ENCODE measurements around the gene ZBTB24. TPM values are rescaled to one million over a fixed set of nuclear protein-coding genes. Genes with fewer than 3 reads are reported as not detected.
A peak's percentile ranks its signal among the peaks of the same experiment; 100 is the strongest.
"Not testable (repeated sequence)": the region's sequence is repeated elsewhere in the genome, so short reads cannot be mapped to it uniquely, and the experiment has no call there.

ZBTB24 gene
- total RNA-seq, 1 donor from 2014 or later: 2.6 TPM

DNA sequence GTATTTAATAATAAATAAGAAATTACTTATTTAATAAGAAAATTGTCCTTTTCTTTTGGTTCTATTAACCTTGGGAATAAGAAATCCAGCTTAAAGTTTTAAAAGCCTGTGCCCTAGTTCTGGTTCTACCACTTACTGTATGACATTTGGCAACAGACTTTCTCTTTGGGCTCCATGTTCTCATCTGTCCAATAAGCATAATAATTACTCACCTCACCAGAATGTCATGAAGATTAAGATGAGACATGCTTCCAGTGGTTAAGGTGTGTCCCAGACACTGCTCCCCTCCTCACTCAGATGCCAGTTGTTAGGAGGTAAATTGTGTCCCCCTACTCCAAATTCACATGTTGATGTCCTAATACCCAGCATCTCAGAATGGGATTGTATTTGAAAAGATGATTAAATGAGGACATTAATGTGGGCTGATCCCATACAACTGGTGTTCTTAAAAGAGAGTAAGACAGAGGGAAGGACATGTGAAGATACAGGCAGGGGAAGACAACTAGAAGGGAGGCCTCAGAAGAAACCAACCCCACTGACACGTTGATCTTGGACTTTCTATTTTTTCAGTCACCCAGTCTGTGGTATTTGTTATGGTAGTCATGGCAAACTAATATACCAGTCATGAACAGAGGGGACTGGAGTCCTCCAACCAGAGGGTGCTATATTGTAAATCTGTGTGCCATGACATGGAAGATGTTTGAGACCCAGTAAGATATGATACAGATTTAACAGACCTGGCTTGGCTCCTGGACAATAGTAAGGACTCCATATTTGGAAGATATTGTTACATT, 21.1 kb downstream of the ZBTB24 start:
- intact Hi-C loops (cut with micrococcal nuclease): no loop called here
- no peak overlapping the region for H3K27ac ChIP-seq (replicated peaks)
- TF ChIP-seq, protein P1, sequence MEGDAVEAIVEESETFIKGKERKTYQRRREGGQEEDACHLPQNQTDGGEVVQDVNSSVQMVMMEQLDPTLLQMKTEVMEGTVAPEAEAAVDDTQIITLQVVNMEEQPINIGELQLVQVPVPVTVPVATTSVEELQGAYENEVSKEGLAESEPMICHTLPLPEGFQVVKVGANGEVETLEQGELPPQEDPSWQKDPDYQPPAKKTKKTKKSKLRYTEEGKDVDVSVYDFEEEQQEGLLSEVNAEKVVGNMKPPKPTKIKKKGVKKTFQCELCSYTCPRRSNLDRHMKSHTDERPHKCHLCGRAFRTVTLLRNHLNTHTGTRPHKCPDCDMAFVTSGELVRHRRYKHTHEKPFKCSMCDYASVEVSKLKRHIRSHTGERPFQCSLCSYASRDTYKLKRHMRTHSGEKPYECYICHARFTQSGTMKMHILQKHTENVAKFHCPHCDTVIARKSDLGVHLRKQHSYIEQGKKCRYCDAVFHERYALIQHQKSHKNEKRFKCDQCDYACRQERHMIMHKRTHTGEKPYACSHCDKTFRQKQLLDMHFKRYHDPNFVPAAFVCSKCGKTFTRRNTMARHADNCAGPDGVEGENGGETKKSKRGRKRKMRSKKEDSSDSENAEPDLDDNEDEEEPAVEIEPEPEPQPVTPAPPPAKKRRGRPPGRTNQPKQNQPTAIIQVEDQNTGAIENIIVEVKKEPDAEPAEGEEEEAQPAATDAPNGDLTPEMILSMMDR (IDR thresholded peaks at IDR 0.05; ENCODE audit: borderline replicate concordance): no peak
- H3K4me3 ChIP-seq: no peak overlapping the region
- peaks cover 49% of the 10 kb centered on the region for H3K36me3 ChIP-seq
- no peak for DNase-seq
- H3K4me1 ChIP-seq: peaks cover 24% of the 10 kb centered on the region
- H3K27me3 ChIP-seq (ENCODE audit: low read depth): no peaks in the 10 kb centered on the region
- H3K9me3 ChIP-seq (replicated peaks): peaks cover 3% of the 10 kb centered on the region

DNA sequence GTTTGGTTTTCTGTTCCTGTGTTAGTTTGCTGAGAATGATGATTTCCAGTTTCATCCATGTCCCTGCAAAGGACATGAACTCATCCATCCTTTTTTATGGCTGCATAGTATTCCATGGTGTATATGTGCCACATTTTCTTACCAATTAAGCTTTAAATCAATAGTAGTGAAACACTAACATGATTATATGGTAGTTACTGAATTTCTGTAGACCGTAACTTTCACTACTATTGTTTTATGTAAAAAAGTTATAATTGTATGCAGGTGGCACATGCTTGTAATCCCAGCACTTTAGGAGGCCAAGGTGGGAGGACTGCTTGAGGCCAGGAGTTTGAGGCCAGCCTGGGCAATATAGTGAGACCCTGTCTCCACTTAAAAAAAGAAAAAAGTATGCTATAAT, 21.8 kb downstream of the ZBTB24 start:
- H3K27ac ChIP-seq (replicated peaks); DNase-seq; H3K27me3 ChIP-seq (ENCODE audit: low read depth); H3K4me3 ChIP-seq; intact Hi-C loops (cut with micrococcal nuclease); H3K9me3 ChIP-seq (replicated peaks): not testable (repeated sequence)
- H3K4me1 ChIP-seq: peaks cover 27% of the 10 kb centered on the region
- H3K36me3 ChIP-seq: peaks cover 43% of the 10 kb centered on the region

DNA sequence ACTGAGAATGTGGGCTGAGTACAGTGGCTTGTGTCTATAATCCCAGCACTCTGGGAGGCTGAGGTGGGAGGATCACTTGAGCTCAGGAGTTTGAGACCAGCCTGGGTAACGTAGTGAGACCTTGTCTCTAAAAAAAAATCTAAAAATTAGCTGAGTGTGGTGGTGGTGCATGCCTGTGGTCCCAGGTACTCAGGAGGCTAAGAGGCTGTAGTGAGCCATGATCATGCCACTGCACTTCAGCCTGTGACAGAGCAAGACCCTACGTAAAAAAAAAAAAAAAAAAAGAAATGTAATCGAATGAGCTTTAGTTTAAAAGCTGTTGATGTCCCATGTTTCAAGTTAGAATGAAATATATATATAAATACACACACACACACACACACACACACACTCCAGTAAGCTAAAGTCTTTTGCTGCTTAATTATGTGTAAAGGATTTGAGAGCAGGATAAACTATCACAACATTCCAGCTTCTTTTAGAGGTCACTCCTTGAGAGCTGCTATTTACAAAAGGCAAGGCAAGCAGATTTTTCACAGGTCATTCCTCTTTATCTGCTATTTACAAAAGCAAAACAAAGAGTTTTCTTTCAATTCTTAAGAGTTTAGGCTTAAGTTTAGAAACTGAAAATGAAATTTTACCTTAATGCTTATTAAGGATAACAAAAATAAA, 22.7 kb downstream of the ZBTB24 start:
- intact Hi-C loops (cut with micrococcal nuclease): no loop called here
- H3K27ac ChIP-seq (replicated peaks): no peak overlapping the region
- peaks cover 3% of the 10 kb centered on the region for H3K9me3 ChIP-seq (replicated peaks)
- no peaks in the 10 kb centered on the region for H3K27me3 ChIP-seq (ENCODE audit: low read depth)
- H3K4me1 ChIP-seq: peaks cover 27% of the 10 kb centered on the region
- DNase-seq: no peak
- H3K4me3 ChIP-seq: no peak overlapping the region
- TF ChIP-seq, protein P1 (IDR thresholded peaks at IDR 0.05; ENCODE audit: borderline replicate concordance): no peak
- peaks cover 34% of the 10 kb centered on the region for H3K36me3 ChIP-seq

DNA sequence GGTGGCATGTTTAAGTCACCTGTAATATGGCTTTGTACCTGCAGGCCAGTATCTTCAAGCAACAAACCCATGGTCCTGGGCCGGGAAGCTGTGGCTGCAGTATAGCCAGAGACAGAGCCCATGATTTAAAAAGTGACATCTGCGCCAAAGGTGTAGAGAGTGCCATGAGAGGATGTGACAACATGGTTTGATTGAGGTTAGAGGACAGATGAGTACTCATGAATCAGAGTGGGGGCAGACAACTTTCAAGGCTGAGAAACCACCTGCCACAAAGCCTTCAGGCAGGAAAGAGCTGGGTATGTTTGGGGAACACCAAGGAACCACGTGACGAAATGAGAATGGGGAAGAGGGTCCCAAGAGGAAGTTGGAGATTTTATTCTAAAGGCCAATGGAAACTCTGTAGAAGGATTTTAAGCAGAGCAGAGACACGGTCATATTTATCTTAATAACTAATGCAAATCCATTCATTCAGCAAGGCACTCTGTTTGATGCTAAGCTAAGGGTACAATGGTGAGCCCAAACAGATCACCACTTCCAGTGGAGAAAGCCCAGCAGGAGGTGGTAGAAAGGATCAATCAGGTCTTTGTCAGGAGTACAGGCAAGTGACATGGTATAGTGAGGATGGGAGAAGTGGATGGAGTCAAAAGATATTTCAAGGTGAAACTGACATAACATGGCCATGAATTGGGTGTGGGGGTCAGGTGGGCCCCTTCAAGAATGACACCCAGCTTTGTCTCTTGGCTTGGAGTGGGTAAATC, 24.1 kb downstream of the ZBTB24 start:
- TF ChIP-seq, protein P1 (IDR thresholded peaks at IDR 0.05; ENCODE audit: borderline replicate concordance): no peak
- H3K36me3 ChIP-seq: peaks cover 25% of the 10 kb centered on the region
- no peak overlapping the region for H3K4me3 ChIP-seq
- peaks cover 40% of the 10 kb centered on the region for H3K4me1 ChIP-seq
- peaks cover 3% of the 10 kb centered on the region for H3K9me3 ChIP-seq (replicated peaks)
- no peak for DNase-seq
- no peaks in the 10 kb centered on the region for H3K27me3 ChIP-seq (ENCODE audit: low read depth)
- intact Hi-C loops (cut with micrococcal nuclease): no loop called here
- H3K27ac ChIP-seq (replicated peaks): no peak overlapping the region

DNA sequence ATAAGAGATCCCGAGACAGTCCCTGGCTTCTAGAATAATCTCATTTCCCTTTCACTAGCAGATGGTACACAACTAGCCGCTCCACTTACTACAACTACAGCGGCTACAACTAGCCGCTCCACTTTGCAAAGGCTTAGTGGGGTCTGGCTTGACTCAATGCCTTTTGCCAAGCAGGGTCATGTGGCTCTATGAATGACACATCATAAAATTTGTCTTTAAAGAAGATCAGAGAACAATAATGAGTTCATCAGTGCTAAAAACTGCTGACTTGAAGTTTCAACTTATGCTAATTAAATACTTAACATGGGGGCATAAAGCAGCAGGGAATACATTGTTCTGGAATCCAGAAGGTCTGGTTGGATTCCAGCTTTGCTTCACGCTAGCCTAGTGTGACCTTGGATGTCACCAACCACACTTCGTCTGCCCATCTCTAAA, 25.4 kb downstream of the ZBTB24 start:
- Histone ChIP-seq H3K27ac (replicated peaks) (peak overlapping the region; percentile 78), H3K36me3 (peaks cover 17% of the 10 kb centered on the region), H3K4me1 (peaks cover 45% of the 10 kb centered on the region), H3K27me3 (ENCODE audit: low read depth) (no peaks in the 10 kb centered on the region), H3K4me3 (no peak overlapping the region), H3K9me3 (replicated peaks) (peaks cover 3% of the 10 kb centered on the region)
- intact Hi-C loops (cut with micrococcal nuclease): no loop called here
- TF ChIP-seq, protein P1 (IDR thresholded peaks at IDR 0.05; ENCODE audit: borderline replicate concordance): no peak
- no peak for DNase-seq

Measured in left ventricle myocardium inferior (tissue), 1 donor.